ENCODE results near the gene MEOX2.

DNA sequence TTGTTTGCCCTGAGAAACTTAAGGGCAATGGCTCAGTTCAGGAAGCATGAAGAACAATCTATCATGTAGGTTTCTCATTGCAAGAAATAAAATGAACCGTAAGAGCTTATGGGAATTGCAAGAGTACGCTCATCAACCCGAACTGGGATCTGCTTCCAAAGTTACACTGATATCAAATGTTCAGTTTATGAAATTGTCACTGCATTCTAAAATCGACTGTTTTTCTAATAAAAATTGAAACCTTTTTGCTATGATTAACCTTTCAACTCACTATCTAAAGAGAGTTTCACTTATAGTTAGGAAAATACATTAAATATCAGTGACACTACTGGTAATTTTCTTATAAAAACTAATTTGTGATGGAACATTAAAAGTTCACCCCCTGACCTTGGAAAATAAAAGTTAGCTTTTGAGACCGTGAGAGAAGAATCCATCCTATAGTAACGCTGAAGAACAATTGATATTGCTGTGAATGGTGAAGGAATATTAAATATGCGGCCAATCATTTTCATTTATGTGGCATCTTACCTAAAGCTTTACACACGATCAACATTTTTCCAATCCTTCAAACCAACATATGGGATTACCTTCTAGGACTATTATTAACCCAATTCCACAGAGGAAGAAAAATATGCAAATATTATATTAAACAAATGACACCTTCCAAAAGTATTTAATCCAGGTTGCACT, 2.2 kb downstream of the MEOX2 start:
- no peak for TF ChIP-seq POLR2AphosphoS5 (IDR thresholded peaks at IDR 0.05; ENCODE audit: borderline replicate concordance, low read depth, low read length)
- no peak for TF ChIP-seq EZH2 (IDR thresholded peaks at IDR 0.05)
- no peak for TF ChIP-seq FOXP2 (optimal IDR thresholded peaks at IDR 0.05; ENCODE audit: control extremely low read depth, extremely low read length, insufficient read depth)
